GM12878 (cell line): ENCODE measurements around the gene DOK7. TPM values are rescaled to one million over a fixed set of nuclear protein-coding genes. Genes with fewer than 3 reads are reported as not detected.

Experiments used
- ATAC-seq: fragments of 200-7000 bp; cut with Tn5 transposase; 3 replicates; pipeline ENCODE4 v1.9.1; 2020; ENCODE audit warnings: mild to moderate bottlenecking, moderate library complexity
- BruUV-seq: library from RNA; stranded (reverse); fragments of 400-500 nt; replicated peaks from 2 replicates; lab custom pipeline; 2021; lab: Mats Ljungman, UMichigan
- CTCF ChIA-PET: fragments of 300-600 bp; sonication (Branson Sonifier 250); formaldehyde crosslinking; extraction: SDS; loops from one replicate; lab custom pipeline; 2021; ENCODE audit warnings: inconsistent platforms; lab: Yijun Ruan, JAX
- POLR2A ChIA-PET: fragments of 350-600 bp; formaldehyde crosslinking; extraction: SDS; loops from one replicate; lab custom pipeline; 2021; ENCODE audit warnings: inconsistent platforms; lab: Charles Lee
- RAD21 ChIA-PET: fragments of 300-600 bp; sonication (Branson Sonifier 250); formaldehyde crosslinking; loops from one replicate; lab custom pipeline; 2023; ENCODE audit warnings: antibody characterized with exemption; ENCODE audit not compliant: unreplicated experiment; lab: Charles Lee
- SMC1A ChIA-PET: fragments of 300-600 bp; sonication (Branson Sonifier 250); formaldehyde crosslinking; loops from one replicate; lab custom pipeline; 2023; ENCODE audit not compliant: unreplicated experiment, uncharacterized antibody; lab: Charles Lee
- DNase-seq: peaks from one replicate; pipeline ENCODE4 v3.0.0-alpha.2; 2011; ENCODE audit warnings: low read depth, low spot score
- FAIRE-seq: peaks from 3 replicates; lab custom pipeline; 2011; peaks lifted over from hg19 to GRCh38; lab: Jason Lieb, UNC
- H2AFZ ChIP-seq: 2 replicates; pipeline ENCODE4 v1.6.0; 2011; ENCODE audit warnings: low read depth, low read length, control low read depth; ENCODE audit not compliant: control insufficient read depth
- H3K27ac ChIP-seq: 2 replicates; pipeline ENCODE4 v1.5.1; 2011; ENCODE audit warnings: control low read depth; ENCODE audit not compliant: control insufficient read depth, insufficient read depth
- H3K27me3 ChIP-seq, 2 experiments: replicated peaks in 1 of 2; 2 replicates each; pipeline versions ENCODE4 v1.6.0 to v1.6.1; 2011; ENCODE audit warnings: low read length in 1 of 2; ENCODE audit not compliant: control insufficient read depth in 2 of 2, insufficient read depth in 2 of 2
- H3K36me3 ChIP-seq, 2 experiments: 2 replicates each; pipeline ENCODE4 v1.5.1; 2011; ENCODE audit warnings: low read length in 1 of 2; ENCODE audit not compliant: control insufficient read depth in 2 of 2, insufficient read depth in 2 of 2
- H3K4me1 ChIP-seq: 2 replicates; pipeline ENCODE4 v1.6.1; 2011; ENCODE audit warnings: mild to moderate bottlenecking, low read length, moderate library complexity, mixed read lengths; ENCODE audit not compliant: control insufficient read depth, insufficient read depth
- H3K4me2 ChIP-seq: 2 replicates; pipeline ENCODE4 v1.6.0; 2011; ENCODE audit warnings: control low read depth; ENCODE audit not compliant: control insufficient read depth, insufficient read depth
- H3K4me3 ChIP-seq: fragments of 200-600 bp; sonication (generic); 2 replicates; pipeline ENCODE4 v1.5.1; 2016
- H3K79me2 ChIP-seq: 2 replicates; pipeline ENCODE4 v1.6.0; 2011; ENCODE audit warnings: low read length; ENCODE audit not compliant: control insufficient read depth, insufficient read depth
- H3K9ac ChIP-seq: 2 replicates; pipeline ENCODE4 v1.8.0; 2011; ENCODE audit warnings: low read length, control low read depth, mixed read lengths; ENCODE audit not compliant: control insufficient read depth, insufficient read depth
- H3K9me3 ChIP-seq: replicated peaks from 3 replicates; pipeline ENCODE4 v1.5.1; 2011; ENCODE audit warnings: mild to moderate bottlenecking, low read length; ENCODE audit not compliant: control insufficient read depth, insufficient read depth
- H4K20me1 ChIP-seq: 2 replicates; pipeline ENCODE4 v1.6.0; 2011; ENCODE audit not compliant: control insufficient read depth, insufficient read depth
- ATF7 ChIP-seq: fragments of 450-650 bp; IDR thresholded peaks from 2 replicates; pipeline ENCODE4 v1.6.1; 2016; ENCODE audit warnings: low read depth, mild to moderate bottlenecking
- FOXK2 ChIP-seq: fragments of 450-650 bp; IDR thresholded peaks from 2 replicates; pipeline ENCODE4 v1.6.1; 2017; ENCODE audit warnings: mild to moderate bottlenecking, moderate library complexity
- HDGF ChIP-seq: fragments of 450-650 bp; IDR thresholded peaks from 2 replicates; pipeline ENCODE4 v1.6.1; 2016; ENCODE audit warnings: antibody characterized with exemption
- HSF1 ChIP-seq: fragments of 150-350 bp; IDR thresholded peaks from 2 replicates; pipeline ENCODE4 v1.6.1; 2014; ENCODE audit warnings: mild to moderate bottlenecking, low read depth, low read length
- JUNB ChIP-seq: IDR thresholded peaks from 2 replicates; pipeline ENCODE4 v1.6.1; 2016; ENCODE audit warnings: antibody characterized with exemption, mild to moderate bottlenecking
- MYC ChIP-seq: IDR thresholded peaks from 2 replicates; pipeline ENCODE4 v1.6.1; 2011; ENCODE audit warnings: mild to moderate bottlenecking, low read length, moderate library complexity, inconsistent platforms; ENCODE audit not compliant: insufficient read depth, insufficient replicate concordance, insufficient read length, severe bottlenecking
- PKNOX1 ChIP-seq: fragments of 450-650 bp; IDR thresholded peaks from 2 replicates; pipeline ENCODE4 v1.6.1; 2016; ENCODE audit warnings: mild to moderate bottlenecking
- POLR2AphosphoS5 ChIP-seq: IDR thresholded peaks from 2 replicates; pipeline ENCODE4 v1.6.1; 2011; ENCODE audit warnings: mild to moderate bottlenecking, low read length, inconsistent platforms
- SMAD1 ChIP-seq: fragments of 450-650 bp; IDR thresholded peaks from 2 replicates; pipeline ENCODE4 v1.6.1; 2018; ENCODE audit warnings: mild to moderate bottlenecking, low read depth; ENCODE audit not compliant: partially characterized antibody
- SREBF1 ChIP-seq: IDR thresholded peaks from 2 replicates; pipeline ENCODE4 v1.6.1; 2012; ENCODE audit warnings: mild to moderate bottlenecking, low read length
- TAF1 ChIP-seq: IDR thresholded peaks from 2 replicates; pipeline ENCODE4 v1.6.1; 2011; ENCODE audit warnings: mild to moderate bottlenecking, low read depth, low read length, borderline replicate concordance
- TCF3 ChIP-seq: IDR thresholded peaks from 2 replicates; pipeline ENCODE4 v1.6.1; 2012; ENCODE audit warnings: low read depth, mild to moderate bottlenecking, low read length, borderline replicate concordance; ENCODE audit not compliant: insufficient read depth
- ZNF274 ChIP-seq: IDR thresholded peaks from one replicate; pipeline ENCODE4 v1.8.0; 2011; ENCODE audit not compliant: insufficient read length, insufficient read depth
- ZNF687 ChIP-seq: fragments of 450-650 bp; IDR thresholded peaks from 2 replicates; pipeline ENCODE4 v1.6.1; 2017; ENCODE audit warnings: mild to moderate bottlenecking, moderate library complexity
- WGBS: methylation state at CpG from one replicate; pipeline ENCODE4 v1.1.6; 2016; ENCODE audit warnings: low lambda C conversion rate; ENCODE audit not compliant: insufficient replicate concordance, insufficient coverage; ENCODE audit errors: missing lambda C conversion rate; 5-methylcytosine and 5-hydroxymethylcytosine counted together
- in situ Hi-C: fragments of 300-500 bp; cut with MboI; formaldehyde crosslinking; loops from 9 replicates; pipeline ENCODE4 v1.14.3; 2018; ENCODE audit warnings: mixed read lengths
- intact Hi-C: fragments of 100-400 bp; cut with micrococcal nuclease; formaldehyde crosslinking; loops from one replicate; pipeline ENCODE4 v1.14.2; 2022; ENCODE audit not compliant: unreplicated experiment
- polyA plus RNA-seq, 11 experiments: library from polyadenylated mRNA; depleted of rRNA in 4 of 11; unstranded in 6 of 11; stranded (reverse) in 5 of 11; fragments of >200 nt; fragmentation: Nextera tagmentation in 4 of 11; fragmentation: Illumina TruSeq in 1 of 11; extraction: Ambion mirVana in 4 of 11; extraction: Trizol in 1 of 11; gene quantifications; 1 replicate in 1 of 11; 2 replicates in 10 of 11; pipeline versions ENCODE4 v1.2.1 to v1.2.3, GENCODE V29; 2011 to 2016; ENCODE audit warnings: inconsistent platforms in 2 of 11, missing spikeins in 2 of 11, low read depth in 1 of 11
- total RNA-seq, 4 experiments: library from RNA; depleted of rRNA in 3 of 4; stranded (reverse); fragments of >200 nt in 3 of 4; fragmentation: Illumina TruSeq in 1 of 4; extraction: Trizol in 1 of 4; gene quantifications; 2 replicates each; pipeline versions ENCODE4 v1.2.1 to v1.2.3, GENCODE V29; 2013 to 2021

Gene DOK7
- total and polyA plus RNA-seq, 10 of the 15 experiments (the other 5 are each of a cell fraction or from before 2014, with no cell fraction given): 0.04 to 0.46 (median 0.18) TPM; not detected in 4

- Histone ChIP-seq H3K36me3 (no peaks in the 10 kb centered on the region), H3K4me3 (no peak overlapping the region), H3K4me2 (no peak overlapping the region), H3K9ac (no peak overlapping the region), H3K79me2 (no peaks in the 10 kb centered on the region), H3K27me3 (no peaks in the 10 kb centered on the region), H3K9me3 (no peaks in the 10 kb centered on the region), H2AFZ (no peak overlapping the region), H4K20me1 (no peaks in the 10 kb centered on the region), H3K4me1 (no peaks in the 10 kb centered on the region), H3K27ac (no peak overlapping the region)
- ChIA-PET SMC1A (interaction anchor here (1.2 kb wide), 1 partner anchor 101 kb away, joined by 4 read pairs; no protein-coding TSS in a partner anchor), CTCF (interaction anchor here (1.0 kb wide), 1 partner anchor 102 kb away, joined by 3 read pairs; no protein-coding TSS in a partner anchor), POLR2A (no interaction called here), RAD21 (no interaction called here)
- no peak for FAIRE-seq
- in situ Hi-C loops (loop anchor here (5.0 to 10.0 kb wide), 2 partner anchors 100 to 343 kb away; no protein-coding TSS in a partner anchor), intact Hi-C loops (no loop called here)
- WGBS: 52% methylated on average over 48 of the region's 53 CpGs
- no peak for ATAC-seq
- BruUV-seq: no TSS peak
- DNase-seq: no peak
- TF ChIP-seq PKNOX1 (no peak), HDGF (no peak), TAF1 (no peak), ZNF274 (no peak), TCF3 (no peak), SREBF1 (no peak), HSF1 (no peak), FOXK2 (no peak), JUNB (no peak), SMAD1 (no peak), MYC (no peak), ATF7 (no peak), POLR2AphosphoS5 (no peak), ZNF687 (no peak)
Observed at GRCh38 chr4:3447431-3448395, 15.4 kb upstream of the DOK7 start.
